ENCODE measurements around the gene MTG2.

DNA sequence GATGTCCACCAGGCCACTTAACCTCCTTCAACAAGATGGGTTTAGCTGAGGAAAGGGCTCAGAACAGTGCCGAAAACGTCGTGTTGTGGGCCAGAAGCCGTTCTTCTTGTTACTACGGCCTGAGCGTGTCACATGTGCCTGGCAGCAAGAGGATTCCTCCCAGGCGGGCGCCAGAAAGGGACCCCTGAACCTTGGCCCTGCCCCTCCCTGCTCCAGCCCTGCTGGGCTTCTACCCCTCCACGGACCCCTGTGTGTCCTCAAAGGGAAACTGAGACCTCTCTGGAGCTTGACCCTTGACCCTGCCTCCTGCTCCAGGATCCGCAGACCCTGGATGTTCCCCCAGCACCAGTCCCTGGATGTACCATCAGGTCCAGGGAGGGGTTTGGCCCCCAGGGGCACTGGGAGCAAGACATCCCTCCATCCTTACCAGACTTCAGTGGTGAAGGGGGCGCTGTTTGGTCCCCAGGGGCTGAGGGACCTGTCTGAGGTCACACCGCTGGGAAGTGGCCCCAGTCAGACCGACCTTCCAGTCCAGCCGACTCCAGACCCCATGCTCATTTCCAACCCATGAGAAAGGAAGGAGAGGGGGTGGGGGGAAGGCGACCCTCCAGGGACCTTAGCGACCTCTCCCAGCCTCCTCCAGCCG lies 27.1 kb downstream of the MTG2 start:
- TF ChIP-seq, protein P1, sequence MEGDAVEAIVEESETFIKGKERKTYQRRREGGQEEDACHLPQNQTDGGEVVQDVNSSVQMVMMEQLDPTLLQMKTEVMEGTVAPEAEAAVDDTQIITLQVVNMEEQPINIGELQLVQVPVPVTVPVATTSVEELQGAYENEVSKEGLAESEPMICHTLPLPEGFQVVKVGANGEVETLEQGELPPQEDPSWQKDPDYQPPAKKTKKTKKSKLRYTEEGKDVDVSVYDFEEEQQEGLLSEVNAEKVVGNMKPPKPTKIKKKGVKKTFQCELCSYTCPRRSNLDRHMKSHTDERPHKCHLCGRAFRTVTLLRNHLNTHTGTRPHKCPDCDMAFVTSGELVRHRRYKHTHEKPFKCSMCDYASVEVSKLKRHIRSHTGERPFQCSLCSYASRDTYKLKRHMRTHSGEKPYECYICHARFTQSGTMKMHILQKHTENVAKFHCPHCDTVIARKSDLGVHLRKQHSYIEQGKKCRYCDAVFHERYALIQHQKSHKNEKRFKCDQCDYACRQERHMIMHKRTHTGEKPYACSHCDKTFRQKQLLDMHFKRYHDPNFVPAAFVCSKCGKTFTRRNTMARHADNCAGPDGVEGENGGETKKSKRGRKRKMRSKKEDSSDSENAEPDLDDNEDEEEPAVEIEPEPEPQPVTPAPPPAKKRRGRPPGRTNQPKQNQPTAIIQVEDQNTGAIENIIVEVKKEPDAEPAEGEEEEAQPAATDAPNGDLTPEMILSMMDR (IDR thresholded peaks at IDR 0.05), result no peak
- TF ChIP-seq POLR2A (IDR thresholded peaks at IDR 0.05), result no peak
